HepG2 (cell line): ENCODE measurements around the gene APOC4. TPM values are rescaled to one million over a fixed set of nuclear protein-coding genes. Genes with fewer than 3 reads are reported as not detected.
A peak's percentile ranks its signal among the peaks of the same experiment; 100 is the strongest.

Source experiments
- EEA1 ChIP-seq: sonication (generic); formaldehyde crosslinking; IDR thresholded peaks from 2 replicates; pipeline ENCODE4 v1.5.1; 2020; ENCODE audit warnings: mild to moderate bottlenecking, missing genetic modification reagents, borderline replicate concordance
- FOSL2 ChIP-seq: sonication (generic); formaldehyde crosslinking; IDR thresholded peaks from 2 replicates; pipeline ENCODE4 v1.4.0; 2020; ENCODE audit warnings: missing genetic modification reagents
- GABPB1 ChIP-seq: IDR thresholded peaks from 2 replicates; pipeline ENCODE4 v1.6.1; 2016; ENCODE audit warnings: mild to moderate bottlenecking, missing genetic modification reagents, moderate library complexity, missing compliant biosample characterization
- GATAD1 ChIP-seq: IDR thresholded peaks from 2 replicates; pipeline ENCODE4 v1.6.1; 2016; ENCODE audit warnings: missing genetic modification reagents, missing compliant biosample characterization
- HIVEP1 ChIP-seq: sonication (generic); formaldehyde crosslinking; IDR thresholded peaks from 2 replicates; pipeline ENCODE4 v1.4.0; 2020; ENCODE audit warnings: mild to moderate bottlenecking, missing genetic modification reagents
- RXRB ChIP-seq: IDR thresholded peaks from 2 replicates; pipeline ENCODE4 v1.6.1; 2016; ENCODE audit warnings: borderline replicate concordance, missing genetic modification reagents, missing compliant biosample characterization
- SOX13 ChIP-seq, 3 experiments: fragments of 450-650 bp in 1 of 3; sonication (generic) in 1 of 3; formaldehyde crosslinking in 1 of 3; IDR thresholded peaks in 2 of 3; conservative IDR thresholded peaks in 1 of 3; 2 replicates each; pipeline versions ENCODE4 v1.5.0 to v1.6.1; 2016 to 2020; ENCODE audit warnings: antibody characterized with exemption in 1 of 3, mild to moderate bottlenecking in 1 of 3, missing compliant biosample characterization in 1 of 3, missing genetic modification reagents in 1 of 3, moderate library complexity in 1 of 3
- TAF1 ChIP-seq: sonication (generic); formaldehyde crosslinking; IDR thresholded peaks from 2 replicates; pipeline ENCODE4 v1.4.0; 2020; ENCODE audit warnings: missing genetic modification reagents
- ZFP90 ChIP-seq: sonication (generic); formaldehyde crosslinking; IDR thresholded peaks from 2 replicates; pipeline ENCODE4 v1.8.0; 2022; ENCODE audit warnings: missing genetic modification reagents, mild to moderate bottlenecking, inconsistent platforms, borderline replicate concordance
- ZMYM3 ChIP-seq: sonication (generic); formaldehyde crosslinking; IDR thresholded peaks from 2 replicates; pipeline ENCODE4 v1.5.1; 2020; ENCODE audit warnings: mild to moderate bottlenecking, missing genetic modification reagents
- ZNF12 ChIP-seq: sonication (generic); formaldehyde crosslinking; IDR thresholded peaks from 2 replicates; pipeline ENCODE4 v1.5.0; 2020; ENCODE audit warnings: missing genetic modification reagents
- ZNF230 ChIP-seq: sonication (generic); formaldehyde crosslinking; IDR thresholded peaks from 2 replicates; pipeline ENCODE4 v1.4.0; 2020; ENCODE audit warnings: mild to moderate bottlenecking, missing genetic modification reagents
- ZNF496 ChIP-seq: sonication (generic); formaldehyde crosslinking; IDR thresholded peaks from 2 replicates; pipeline ENCODE4 v1.8.1; 2023; ENCODE audit warnings: mild to moderate bottlenecking, moderate library complexity, missing genetic modification reagents; ENCODE audit not compliant: insufficient replicate concordance
- ZNF678 ChIP-seq: sonication (generic); formaldehyde crosslinking; IDR thresholded peaks from 2 replicates; pipeline ENCODE4 v1.4.0; 2020; ENCODE audit warnings: mild to moderate bottlenecking, missing genetic modification reagents
- ZNF768 ChIP-seq: sonication (generic); formaldehyde crosslinking; IDR thresholded peaks from 2 replicates; pipeline ENCODE4 v1.4.0; 2020; ENCODE audit warnings: missing genetic modification reagents
- polyA plus RNA-seq, 8 experiments: library from polyadenylated mRNA; depleted of rRNA in 3 of 8; stranded (reverse) in 7 of 8; unstranded in 1 of 8; fragments of >200 nt; fragmentation: Illumina TruSeq in 4 of 8; extraction: Trizol in 4 of 8; gene quantifications; 2 replicates each; pipeline versions ENCODE4 v1.2.1 to v1.2.3, GENCODE V29; 2011 to 2016; ENCODE audit warnings: low read depth in 4 of 8, missing spikeins in 1 of 8, mixed read lengths in 1 of 8; ENCODE audit not compliant: insufficient read depth in 1 of 8
- total RNA-seq, 5 experiments: library from RNA; depleted of rRNA; stranded (reverse); fragments of >200 nt; fragmentation: Illumina TruSeq; extraction: Trizol; gene quantifications; 2 replicates each; pipeline ENCODE4 v1.2.3, GENCODE V29; 2016; ENCODE audit warnings: low read depth in 1 of 5
- TF ChIP-seq, protein P1 (sequence below): sonication (generic); formaldehyde crosslinking; IDR thresholded peaks from 2 replicates; pipeline ENCODE4 v1.8.1; 2022; ENCODE audit warnings: low read depth, mild to moderate bottlenecking, missing genetic modification reagents
- TF ChIP-seq, protein P2 (sequence below), 2 experiments: sonication (generic) in 1 of 2; formaldehyde crosslinking in 1 of 2; IDR thresholded peaks; 2 replicates each; pipeline versions ENCODE4 v1.4.0 to v1.6.1; 2018 to 2020; ENCODE audit warnings: missing genetic modification reagents in 2 of 2, borderline replicate concordance in 1 of 2, low read depth in 1 of 2, mild to moderate bottlenecking in 1 of 2, missing biosample characterization in 1 of 2
- TF ChIP-seq, protein P3 (sequence below): sonication (generic); formaldehyde crosslinking; IDR thresholded peaks from 2 replicates; pipeline ENCODE4 v1.5.0; 2020; ENCODE audit warnings: mild to moderate bottlenecking, missing genetic modification reagents, borderline replicate concordance

Gene APOC4
- total and polyA plus RNA-seq, 2 of the 13 experiments (the other 11 are each of a cell fraction or from before 2014, with no cell fraction given) = 0.46 TPM; not detected in 1

DNA sequence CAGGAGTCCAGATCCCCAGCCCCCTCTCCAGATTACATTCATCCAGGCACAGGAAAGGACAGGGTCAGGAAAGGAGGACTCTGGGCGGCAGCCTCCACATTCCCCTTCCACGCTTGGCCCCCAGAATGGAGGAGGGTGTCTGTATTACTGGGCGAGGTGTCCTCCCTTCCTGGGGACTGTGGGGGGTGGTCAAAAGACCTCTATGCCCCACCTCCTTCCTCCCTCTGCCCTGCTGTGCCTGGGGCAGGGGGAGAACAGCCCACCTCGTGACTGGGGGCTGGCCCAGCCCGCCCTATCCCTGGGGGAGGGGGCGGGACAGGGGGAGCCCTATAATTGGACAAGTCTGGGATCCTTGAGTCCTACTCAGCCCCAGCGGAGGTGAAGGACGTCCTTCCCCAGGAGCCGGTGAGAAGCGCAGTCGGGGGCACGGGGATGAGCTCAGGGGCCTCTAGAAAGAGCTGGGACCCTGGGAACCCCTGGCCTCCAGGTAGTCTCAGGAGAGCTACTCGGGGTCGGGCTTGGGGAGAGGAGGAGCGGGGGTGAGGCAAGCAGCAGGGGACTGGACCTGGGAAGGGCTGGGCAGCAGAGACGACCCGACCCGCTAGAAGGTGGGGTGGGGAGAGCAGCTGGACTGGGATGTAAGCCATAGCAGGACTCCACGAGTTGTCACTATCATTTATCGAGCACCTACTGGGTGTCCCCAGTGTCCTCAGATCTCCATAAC is 36.4 kb upstream of the APOC4 start, which contains the start of gene APOE (continued):
- TF ChIP-seq SOX13 (IDR thresholded peaks at IDR 0.05) (no peak), SOX13 (CRISPR knock-in tag; conservative IDR thresholded peaks at IDR 0.05 in 1 of 2, IDR thresholded peaks at IDR 0.05 in 1 of 2) (peak in 1 of 2 experiments; percentile 16; a peak in 1 of 4 replicates), ZFP90 (CRISPR knock-in tag) (no peak), GABPB1 (CRISPR knock-in tag) (peak; percentile 45), FOSL2 (CRISPR knock-in tag) (0 out of 2 replicates have a peak, but pooled peaks have one; percentile 4), EEA1 (CRISPR knock-in tag) (no peak; the same call in 1 of the 2 replicates), RXRB (CRISPR knock-in tag) (0 out of 2 replicates have a peak, but pooled peaks have one; percentile 22), ZNF678 (CRISPR knock-in tag) (peak; percentile 63; the same call in 1 of the 2 replicates), ZMYM3 (CRISPR knock-in tag) (no peak), ZNF768 (CRISPR knock-in tag) (0 out of 2 replicates have a peak, but pooled peaks have one; percentile 16), TAF1 (CRISPR knock-in tag) (peak; percentile 60), ZNF230 (CRISPR knock-in tag) (peak; percentile 46; the same call in 1 of the 2 replicates), GATAD1 (CRISPR knock-in tag) (no peak; the same call in 1 of the 2 replicates), ZNF496 (CRISPR knock-in tag) (no peak), HIVEP1 (CRISPR knock-in tag) (no peak; the same call in 1 of the 2 replicates), ZNF12 (CRISPR knock-in tag) (peak; percentile 28; the same call in 1 of the 2 replicates)
- TF ChIP-seq, protein P1, sequence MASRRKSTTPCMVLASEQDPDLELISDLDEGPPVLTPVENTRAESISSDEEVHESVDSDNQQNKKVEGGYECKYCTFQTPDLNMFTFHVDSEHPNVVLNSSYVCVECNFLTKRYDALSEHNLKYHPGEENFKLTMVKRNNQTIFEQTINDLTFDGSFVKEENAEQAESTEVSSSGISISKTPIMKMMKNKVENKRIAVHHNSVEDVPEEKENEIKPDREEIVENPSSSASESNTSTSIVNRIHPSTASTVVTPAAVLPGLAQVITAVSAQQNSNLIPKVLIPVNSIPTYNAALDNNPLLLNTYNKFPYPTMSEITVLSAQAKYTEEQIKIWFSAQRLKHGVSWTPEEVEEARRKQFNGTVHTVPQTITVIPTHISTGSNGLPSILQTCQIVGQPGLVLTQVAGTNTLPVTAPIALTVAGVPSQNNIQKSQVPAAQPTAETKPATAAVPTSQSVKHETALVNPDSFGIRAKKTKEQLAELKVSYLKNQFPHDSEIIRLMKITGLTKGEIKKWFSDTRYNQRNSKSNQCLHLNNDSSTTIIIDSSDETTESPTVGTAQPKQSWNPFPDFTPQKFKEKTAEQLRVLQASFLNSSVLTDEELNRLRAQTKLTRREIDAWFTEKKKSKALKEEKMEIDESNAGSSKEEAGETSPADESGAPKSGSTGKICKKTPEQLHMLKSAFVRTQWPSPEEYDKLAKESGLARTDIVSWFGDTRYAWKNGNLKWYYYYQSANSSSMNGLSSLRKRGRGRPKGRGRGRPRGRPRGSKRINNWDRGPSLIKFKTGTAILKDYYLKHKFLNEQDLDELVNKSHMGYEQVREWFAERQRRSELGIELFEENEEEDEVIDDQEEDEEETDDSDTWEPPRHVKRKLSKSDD (CRISPR knock-in tag) = no peak
- TF ChIP-seq, protein P2, sequence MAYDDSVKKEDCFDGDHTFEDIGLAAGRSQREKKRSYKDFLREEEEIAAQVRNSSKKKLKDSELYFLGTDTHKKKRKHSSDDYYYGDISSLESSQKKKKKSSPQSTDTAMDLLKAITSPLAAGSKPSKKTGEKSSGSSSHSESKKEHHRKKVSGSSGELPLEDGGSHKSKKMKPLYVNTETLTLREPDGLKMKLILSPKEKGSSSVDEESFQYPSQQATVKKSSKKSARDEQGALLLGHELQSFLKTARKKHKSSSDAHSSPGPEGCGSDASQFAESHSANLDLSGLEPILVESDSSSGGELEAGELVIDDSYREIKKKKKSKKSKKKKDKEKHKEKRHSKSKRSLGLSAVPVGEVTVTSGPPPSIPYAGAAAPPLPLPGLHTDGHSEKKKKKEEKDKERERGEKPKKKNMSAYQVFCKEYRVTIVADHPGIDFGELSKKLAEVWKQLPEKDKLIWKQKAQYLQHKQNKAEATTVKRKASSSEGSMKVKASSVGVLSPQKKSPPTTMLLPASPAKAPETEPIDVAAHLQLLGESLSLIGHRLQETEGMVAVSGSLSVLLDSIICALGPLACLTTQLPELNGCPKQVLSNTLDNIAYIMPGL (CRISPR knock-in tag; IDR thresholded peaks at IDR 0.05; ENCODE audit: borderline replicate concordance in 1 of 2, low read depth in 1 of 2) = peak; percentile 23 to 50; a peak in 2 of 4 replicates
- TF ChIP-seq, protein P3, sequence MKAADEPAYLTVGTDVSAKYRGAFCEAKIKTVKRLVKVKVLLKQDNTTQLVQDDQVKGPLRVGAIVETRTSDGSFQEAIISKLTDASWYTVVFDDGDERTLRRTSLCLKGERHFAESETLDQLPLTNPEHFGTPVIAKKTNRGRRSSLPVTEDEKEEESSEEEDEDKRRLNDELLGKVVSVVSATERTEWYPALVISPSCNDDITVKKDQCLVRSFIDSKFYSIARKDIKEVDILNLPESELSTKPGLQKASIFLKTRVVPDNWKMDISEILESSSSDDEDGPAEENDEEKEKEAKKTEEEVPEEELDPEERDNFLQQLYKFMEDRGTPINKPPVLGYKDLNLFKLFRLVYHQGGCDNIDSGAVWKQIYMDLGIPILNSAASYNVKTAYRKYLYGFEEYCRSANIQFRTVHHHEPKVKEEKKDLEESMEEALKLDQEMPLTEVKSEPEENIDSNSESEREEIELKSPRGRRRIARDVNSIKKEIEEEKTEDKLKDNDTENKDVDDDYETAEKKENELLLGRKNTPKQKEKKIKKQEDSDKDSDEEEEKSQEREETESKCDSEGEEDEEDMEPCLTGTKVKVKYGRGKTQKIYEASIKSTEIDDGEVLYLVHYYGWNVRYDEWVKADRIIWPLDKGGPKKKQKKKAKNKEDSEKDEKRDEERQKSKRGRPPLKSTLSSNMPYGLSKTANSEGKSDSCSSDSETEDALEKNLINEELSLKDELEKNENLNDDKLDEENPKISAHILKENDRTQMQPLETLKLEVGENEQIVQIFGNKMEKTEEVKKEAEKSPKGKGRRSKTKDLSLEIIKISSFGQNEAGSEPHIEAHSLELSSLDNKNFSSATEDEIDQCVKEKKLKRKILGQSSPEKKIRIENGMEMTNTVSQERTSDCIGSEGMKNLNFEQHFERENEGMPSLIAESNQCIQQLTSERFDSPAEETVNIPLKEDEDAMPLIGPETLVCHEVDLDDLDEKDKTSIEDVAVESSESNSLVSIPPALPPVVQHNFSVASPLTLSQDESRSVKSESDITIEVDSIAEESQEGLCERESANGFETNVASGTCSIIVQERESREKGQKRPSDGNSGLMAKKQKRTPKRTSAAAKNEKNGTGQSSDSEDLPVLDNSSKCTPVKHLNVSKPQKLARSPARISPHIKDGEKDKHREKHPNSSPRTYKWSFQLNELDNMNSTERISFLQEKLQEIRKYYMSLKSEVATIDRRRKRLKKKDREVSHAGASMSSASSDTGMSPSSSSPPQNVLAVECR (CRISPR knock-in tag) = no peak; the same call in 1 of the 2 replicates
